Neuron (in vitro differentiated cells): ENCODE data around the gene TCF4.

Source experiments
- H2AFZ ChIP-seq: one replicate; pipeline ENCODE4 v1.6.1; 2013; ENCODE audit warnings: low read depth, mild to moderate bottlenecking, inconsistent platforms, low read length, moderate library complexity
- H3K27me3 ChIP-seq: one replicate; pipeline ENCODE4 v1.6.1; 2013; ENCODE audit warnings: low read length; ENCODE audit not compliant: insufficient read depth
- H3K36me3 ChIP-seq: one replicate; pipeline ENCODE4 v1.6.1; 2013; ENCODE audit warnings: low read length; ENCODE audit not compliant: insufficient read depth
- H3K4me1 ChIP-seq: one replicate; pipeline ENCODE4 v1.6.1; 2013; ENCODE audit warnings: low read length; ENCODE audit not compliant: insufficient read depth
- H3K4me3 ChIP-seq: 2 replicates; pipeline ENCODE4 v1.5.1; 2013; ENCODE audit warnings: mild to moderate bottlenecking, low read length, moderate library complexity
- H3K9me3 ChIP-seq: one replicate; pipeline ENCODE4 v1.6.1; 2013; ENCODE audit warnings: low read length

The TCF4 gene

GRCh38 chr18:55421615-55422419 is 166.2 kb downstream of the TCF4 start:
- Histone ChIP-seq H3K36me3 (no peaks in the 10 kb centered on the region), H3K27me3 (no peaks in the 10 kb centered on the region), H3K9me3 (no peaks in the 10 kb centered on the region), H3K4me1 (peaks cover 4% of the 10 kb centered on the region), H3K4me3 (no peak overlapping the region), H2AFZ (no peak overlapping the region)

- no peaks in the 10 kb centered on the region for H3K9me3 ChIP-seq
- H3K4me1 ChIP-seq: peaks cover 4% of the 10 kb centered on the region
- H2AFZ ChIP-seq: no peak overlapping the region
- H3K27me3 ChIP-seq: no peaks in the 10 kb centered on the region
- H3K36me3 ChIP-seq: no peaks in the 10 kb centered on the region
- H3K4me3 ChIP-seq: no peak overlapping the region
These were observed 166.7 kb downstream of the TCF4 start for GRCh38 chr18:55421308-55421614.

- Histone ChIP-seq H3K4me3 (no peak overlapping the region), H3K9me3 (no peaks in the 10 kb centered on the region), H3K36me3 (no peaks in the 10 kb centered on the region), H3K27me3 (no peaks in the 10 kb centered on the region), H3K4me1 (peaks cover 4% of the 10 kb centered on the region), H2AFZ (no peak overlapping the region)
These were observed 167.2 kb downstream of the TCF4 start for GRCh38 chr18:55420665-55421307.

GRCh38 chr18:55419947-55420664 is 167.9 kb downstream of the TCF4 start:
- no peaks in the 10 kb centered on the region for H3K9me3 ChIP-seq
- H3K4me3 ChIP-seq: no peak overlapping the region
- H3K4me1 ChIP-seq: peaks cover 4% of the 10 kb centered on the region
- H3K27me3 ChIP-seq: no peaks in the 10 kb centered on the region
- no peak overlapping the region for H2AFZ ChIP-seq
- H3K36me3 ChIP-seq: no peaks in the 10 kb centered on the region

GRCh38 chr18:55419132-55419946 is 168.7 kb downstream of the TCF4 start:
- Histone ChIP-seq H3K27me3 (no peaks in the 10 kb centered on the region), H3K36me3 (no peaks in the 10 kb centered on the region), H2AFZ (no peak overlapping the region), H3K4me1 (peaks cover 4% of the 10 kb centered on the region), H3K9me3 (no peaks in the 10 kb centered on the region), H3K4me3 (no peak overlapping the region)

- Histone ChIP-seq H3K4me1 (peaks cover 4% of the 10 kb centered on the region), H3K27me3 (no peaks in the 10 kb centered on the region), H3K36me3 (no peaks in the 10 kb centered on the region)
These were observed 169.6 kb downstream of the TCF4 start for GRCh38 chr18:55418439-55418838.

GRCh38 chr18:55416791-55417190 is 171.2 kb downstream of the TCF4 start:
- no peak overlapping the region for H2AFZ ChIP-seq
- no peaks in the 10 kb centered on the region for H3K4me1 ChIP-seq
- no peaks in the 10 kb centered on the region for H3K27me3 ChIP-seq
- H3K9me3 ChIP-seq: no peaks in the 10 kb centered on the region
- no peaks in the 10 kb centered on the region for H3K36me3 ChIP-seq
- no peak overlapping the region for H3K4me3 ChIP-seq

More at GRCh38 chr18:55418439-55418838, 169.6 kb downstream of the TCF4 start:
- Histone ChIP-seq H3K4me3 (no peak overlapping the region), H2AFZ (no peak overlapping the region), H3K9me3 (no peaks in the 10 kb centered on the region)

GRCh38 chr18:55415258-55415871 is 172.6 kb downstream of the TCF4 start:
- Histone ChIP-seq H3K4me1 (no peaks in the 10 kb centered on the region), H3K9me3 (no peaks in the 10 kb centered on the region), H3K27me3 (no peaks in the 10 kb centered on the region), H3K4me3 (no peak overlapping the region), H2AFZ (no peak overlapping the region), H3K36me3 (no peaks in the 10 kb centered on the region)

- no peaks in the 10 kb centered on the region for H3K36me3 ChIP-seq
- no peaks in the 10 kb centered on the region for H3K4me1 ChIP-seq
- no peak overlapping the region for H2AFZ ChIP-seq
- H3K4me3 ChIP-seq: no peak overlapping the region
- H3K9me3 ChIP-seq: no peaks in the 10 kb centered on the region
- H3K27me3 ChIP-seq: no peaks in the 10 kb centered on the region
These were observed 173.5 kb downstream of the TCF4 start for GRCh38 chr18:55414475-55414874.

GRCh38 chr18:55413474-55413873 is 174.5 kb downstream of the TCF4 start:
- Histone ChIP-seq H3K36me3 (no peaks in the 10 kb centered on the region), H2AFZ (no peak overlapping the region), H3K4me1 (no peaks in the 10 kb centered on the region), H3K27me3 (no peaks in the 10 kb centered on the region), H3K4me3 (no peak overlapping the region), H3K9me3 (no peaks in the 10 kb centered on the region)

GRCh38 chr18:55407774-55408535 is 180.0 kb downstream of the TCF4 start:
- H3K9me3 ChIP-seq: no peaks in the 10 kb centered on the region
- H3K4me1 ChIP-seq: peaks cover 9% of the 10 kb centered on the region
- no peak overlapping the region for H2AFZ ChIP-seq
- no peak overlapping the region for H3K4me3 ChIP-seq
- no peaks in the 10 kb centered on the region for H3K36me3 ChIP-seq
- H3K27me3 ChIP-seq: no peaks in the 10 kb centered on the region

GRCh38 chr18:55407191-55407590 is 180.8 kb downstream of the TCF4 start:
- no peak overlapping the region for H3K4me3 ChIP-seq
- no peak overlapping the region for H2AFZ ChIP-seq
- H3K9me3 ChIP-seq: no peaks in the 10 kb centered on the region
- no peaks in the 10 kb centered on the region for H3K27me3 ChIP-seq
- H3K4me1 ChIP-seq: peaks cover 15% of the 10 kb centered on the region
- H3K36me3 ChIP-seq: no peaks in the 10 kb centered on the region
